Measurements from ENCODE around the gene HTR2C.
A peak's percentile ranks its signal among the peaks of the same experiment; 100 is the strongest.
"Not testable (repeated sequence)": the region's sequence is repeated elsewhere in the genome, so short reads cannot be mapped to it uniquely, and the experiment has no call there.

The HTR2C gene

GRCh38 chrX:114712466-114712865, 128.6 kb downstream of the HTR2C start:
- no peak for DNase-seq (ENCODE audit: low read depth in 2 of 2)

DNA sequence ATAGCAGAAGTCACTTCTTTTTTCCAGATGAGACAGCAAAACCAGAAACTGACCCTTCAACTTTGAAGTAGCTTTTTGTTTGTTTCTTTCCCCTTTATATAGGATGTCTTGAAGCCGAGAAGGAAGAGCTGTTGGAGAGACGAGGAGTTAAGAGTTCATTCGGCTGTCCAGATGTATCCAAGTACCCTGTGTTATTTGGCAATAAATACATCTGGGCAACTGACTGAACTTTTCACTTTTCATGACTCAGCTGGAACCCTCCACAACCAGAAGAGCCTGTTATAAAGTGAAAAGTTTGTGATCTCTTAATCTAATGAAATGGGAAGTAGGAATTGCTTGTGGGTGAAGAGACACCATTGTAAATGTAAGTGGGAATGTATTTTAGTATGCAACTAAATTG, 131.2 kb downstream of the HTR2C start:
- DNase-seq (ENCODE audit: low read depth in 2 of 2): no peak

DNA sequence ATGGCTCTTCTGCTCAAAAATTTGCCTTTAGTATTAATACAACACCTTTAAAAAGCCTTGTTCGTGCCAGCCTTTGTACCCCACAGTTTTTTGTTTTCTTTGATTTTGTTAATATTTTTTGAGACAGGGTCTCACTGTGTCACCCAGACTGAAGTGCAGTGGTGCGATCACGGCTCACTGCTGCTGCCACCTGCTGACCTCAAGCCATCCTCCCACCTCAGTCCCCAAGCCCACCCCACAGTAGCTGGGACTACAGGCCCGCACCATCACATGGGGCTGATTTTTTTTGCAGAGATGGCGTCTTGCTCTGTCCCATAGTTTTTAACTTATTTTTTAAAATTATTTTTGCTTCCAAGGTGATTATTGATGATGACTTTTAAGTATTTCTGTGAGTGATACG, 134.0 kb downstream of the HTR2C start:
- DNase-seq (ENCODE audit: low read depth in 2 of 2): no peak

GRCh38 chrX:114766541-114766940, 182.7 kb downstream of the HTR2C start:
- DNase-seq (ENCODE audit: low read depth in 2 of 2): no peak

- no peak for DNase-seq (ENCODE audit: low read depth in 2 of 2)
Measured at GRCh38 chrX:114774691-114775090, 190.8 kb downstream of the HTR2C start.

GRCh38 chrX:114782925-114783324, 199.0 kb downstream of the HTR2C start:
- DNase-seq (ENCODE audit: low read depth in 2 of 2): no peak

- no peak for DNase-seq (ENCODE audit: low read depth in 2 of 2)
Measured at GRCh38 chrX:114787061-114787460, 203.2 kb downstream of the HTR2C start.

- DNase-seq (ENCODE audit: low read depth in 2 of 2): no peak
Measured at GRCh38 chrX:114797494-114797893, 213.6 kb downstream of the HTR2C start.

- peak; percentile 6 to 10 for DNase-seq (ENCODE audit: low read depth in 2 of 2)
Measured at GRCh38 chrX:114798907-114799306, 215.0 kb downstream of the HTR2C start.

- peak; percentile 39 to 51 for DNase-seq (ENCODE audit: low read depth in 2 of 2)
Measured at GRCh38 chrX:114800719-114801118, 216.8 kb downstream of the HTR2C start.

- DNase-seq (ENCODE audit: low read depth in 2 of 2): no peak
Measured at GRCh38 chrX:114819509-114819908, 235.6 kb downstream of the HTR2C start.

GRCh38 chrX:114841051-114841450, 257.2 kb downstream of the HTR2C start:
- DNase-seq (ENCODE audit: low read depth in 2 of 2): peak in 1 of 2 experiments; percentile 0

DNA sequence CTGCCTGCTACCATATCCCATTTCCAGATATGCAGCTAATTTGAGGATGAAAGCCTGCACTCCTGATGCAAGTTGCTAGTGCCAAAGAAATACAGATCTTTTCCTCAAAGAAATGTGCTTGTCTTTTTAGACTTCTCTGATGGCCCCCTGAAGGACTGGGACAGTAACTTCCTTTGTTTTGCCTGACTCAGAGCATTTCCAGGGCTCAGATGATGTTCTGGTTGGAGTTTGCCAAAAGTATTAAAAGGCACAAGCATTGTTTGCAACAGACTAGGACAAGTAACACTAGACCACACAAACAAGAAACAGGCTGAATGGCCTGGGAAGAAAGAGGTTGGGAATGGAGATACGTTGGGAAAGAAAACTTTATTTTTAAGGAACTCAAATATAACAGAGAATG, 258.3 kb downstream of the HTR2C start:
- DNase-seq (ENCODE audit: low read depth in 2 of 2): no peak

GRCh38 chrX:114889481-114889880, 305.6 kb downstream of the HTR2C start:
- DNase-seq (ENCODE audit: low read depth in 2 of 2): no peak

GRCh38 chrX:114903618-114904017, 319.7 kb downstream of the HTR2C start:
- DNase-seq (ENCODE audit: low read depth in 2 of 2): no peak

GRCh38 chrX:114905251-114905650, 321.4 kb downstream of the HTR2C start:
- DNase-seq (ENCODE audit: low read depth in 2 of 2): no peak

GRCh38 chrX:114906984-114907510, 323.2 kb downstream of the HTR2C start:
- DNase-seq (ENCODE audit: low read depth in 2 of 2): no peak

DNA sequence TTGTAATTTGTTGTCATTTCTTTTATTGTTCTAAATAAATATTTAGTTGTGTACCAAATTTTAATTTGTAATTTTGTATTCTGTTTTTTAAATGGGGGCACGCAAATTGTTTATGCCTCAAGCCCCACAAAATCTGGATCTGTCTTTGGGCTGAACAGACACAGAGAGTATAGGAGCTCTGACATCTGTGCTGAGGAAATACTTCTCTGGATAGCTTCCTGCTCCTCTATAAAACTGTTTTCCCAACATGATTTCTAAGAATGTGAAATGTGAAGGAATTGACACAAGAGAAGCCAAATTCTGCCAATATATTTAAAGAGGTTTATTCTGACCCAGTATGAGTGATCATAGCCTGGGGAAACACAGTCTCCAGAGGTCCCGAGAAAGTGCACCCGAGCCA, 340.5 kb downstream of the HTR2C start:
- DNase-seq (ENCODE audit: low read depth in 2 of 2): no peak

- peak; percentile 13 to 18 for DNase-seq (ENCODE audit: low read depth in 2 of 2)
Measured at GRCh38 chrX:114924856-114925255, 341.0 kb downstream of the HTR2C start.

DNA sequence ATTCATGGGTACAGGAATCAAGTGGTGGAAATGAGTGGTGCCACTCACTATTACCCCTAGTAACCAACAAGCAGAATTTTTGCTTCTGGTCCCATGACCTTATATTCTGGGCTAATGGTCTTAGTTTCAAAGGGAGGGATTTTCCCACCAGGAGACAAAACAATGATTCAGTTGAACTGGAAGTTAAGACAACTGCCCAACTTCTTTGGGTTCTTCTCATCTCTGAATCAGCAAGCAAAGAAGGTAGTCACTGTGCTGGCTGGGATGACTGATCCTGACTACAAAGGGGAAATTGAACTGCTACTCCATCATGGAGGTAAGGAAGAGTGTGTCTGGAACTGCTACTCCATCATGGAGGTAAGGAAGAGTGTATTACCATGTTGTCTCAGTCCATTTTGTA, 346.3 kb downstream of the HTR2C start:
- no peak for DNase-seq (ENCODE audit: low read depth in 2 of 2)

DNA sequence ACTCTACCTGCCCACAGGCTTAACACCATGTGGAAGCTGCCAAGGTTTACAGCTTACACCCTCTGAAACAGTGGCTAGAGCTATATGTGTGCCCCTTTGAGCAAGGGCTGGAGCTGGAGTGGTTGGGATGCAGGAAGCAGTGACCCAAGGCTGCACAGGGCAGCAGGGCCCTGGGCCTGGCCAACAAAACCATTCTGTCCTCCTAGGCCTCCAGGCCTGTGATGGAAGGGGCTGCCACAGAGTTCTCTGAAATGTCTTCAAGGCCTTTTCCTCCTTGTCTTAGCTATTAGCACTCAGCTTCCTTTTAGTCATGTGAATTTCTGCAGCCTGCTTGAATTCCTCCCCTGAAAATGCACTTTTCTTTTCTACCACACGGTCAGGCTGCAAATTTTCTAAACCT, 348.7 kb downstream of the HTR2C start:
- DNase-seq (ENCODE audit: low read depth in 2 of 2): no peak

DNA sequence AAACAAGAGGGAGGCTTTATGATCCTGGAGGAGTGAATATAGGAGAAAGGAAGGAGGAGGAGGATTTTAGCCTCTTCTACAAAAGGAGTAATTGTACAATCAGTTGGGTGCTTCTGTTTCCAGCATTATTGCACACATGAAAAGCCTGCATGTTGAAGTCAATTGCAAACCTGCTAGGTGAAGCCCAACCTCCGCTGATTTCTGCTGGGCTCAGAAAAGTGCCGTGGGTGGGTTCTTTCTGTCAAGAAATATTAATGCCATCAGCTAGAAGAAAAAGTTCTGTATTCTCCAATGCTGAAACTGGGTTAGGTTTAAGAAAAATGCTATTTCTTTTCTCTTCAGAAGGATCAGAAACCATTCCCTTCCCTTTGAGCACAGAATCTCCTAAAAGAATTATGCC, 349.4 kb downstream of the HTR2C start:
- DNase-seq (ENCODE audit: low read depth in 2 of 2): not testable (repeated sequence)

- DNase-seq (ENCODE audit: low read depth in 2 of 2): not testable (repeated sequence)
Measured at GRCh38 chrX:114937090-114937489, 353.2 kb downstream of the HTR2C start.

GRCh38 chrX:114952696-114953095, 368.8 kb downstream of the HTR2C start:
- no peak for DNase-seq (ENCODE audit: low read depth in 2 of 2)
